ENCODE results near the gene GIT2. TPM values are rescaled to one million over a fixed set of nuclear protein-coding genes. Genes with fewer than 3 reads are reported as not detected.

GIT2 gene
- total and polyA plus RNA-seq, 10 of the 15 experiments (the other 5 are each of a cell fraction or from before 2014, with no cell fraction given), result 9.1 to 49.9 (median 43.9) TPM

GRCh38 chr12:110012137-110012536 lies 16.0 kb upstream of the GIT2 start:
- in situ Hi-C loops (cut with MboI) (no loop called here), intact Hi-C loops (cut with micrococcal nuclease; ENCODE audit: unreplicated experiment) (no loop called here)
- H3K4me2 ChIP-seq (ENCODE audit: control insufficient read depth, insufficient read depth), result peak overlapping the region; percentile 91
- ChIA-PET SMC1A (ENCODE audit: uncharacterized antibody, unreplicated experiment) (interaction anchor here (1.0 to 4.3 kb wide), 7 partner anchors 10 to 69 kb away, joined by 3 to 32 read pairs (median 7); partner anchors contain the start of genes ANKRD13A and GIT2), POLR2A (interaction anchor here (1.1 to 5.1 kb wide), 5 partner anchors 10 to 67 kb away, joined by 4 to 40 read pairs (median 10); partner anchors contain the start of genes ANKRD13A and GIT2), CTCF (interaction anchor here (0.9 to 3.0 kb wide), 5 partner anchors 9 to 232 kb away, joined by 3 to 14 read pairs (median 5); partner anchors contain the start of genes ANKRD13A and GIT2), RAD21 (ENCODE audit: unreplicated experiment) (interaction anchor here (1.2 to 3.2 kb wide), 5 partner anchors 8 to 17 kb away, joined by 3 to 31 read pairs (median 8); partner anchors contain the start of genes ANKRD13A and GIT2)
- 10% methylated on average over 6 of the region's 6 CpGs for WGBS (ENCODE audit: insufficient coverage, insufficient replicate concordance, low lambda C conversion rate, missing lambda C conversion rate)
- peaks cover 38% of the 10 kb centered on the region for H3K79me2 ChIP-seq (ENCODE audit: control insufficient read depth, insufficient read depth, low read length)
- no peaks in the 10 kb centered on the region for H3K27me3 ChIP-seq (replicated peaks in 1 of 2; ENCODE audit: control insufficient read depth in 2 of 2, insufficient read depth in 2 of 2, low read length in 1 of 2)
- no peaks in the 10 kb centered on the region for H3K9me3 ChIP-seq (replicated peaks; ENCODE audit: control insufficient read depth, insufficient read depth, low read length)
- DNase-seq (ENCODE audit: low read depth, low spot score), result no peak
- no peak for FAIRE-seq
- 0 out of 2 replicates have a peak overlapping the region, but pooled peaks have one; percentile 47 for H3K9ac ChIP-seq (ENCODE audit: control insufficient read depth, insufficient read depth, low read length)
- BruUV-seq (replicated peaks), result no TSS peak
- peak; percentile 89 for ATAC-seq
- H3K36me3 ChIP-seq (ENCODE audit: control insufficient read depth in 2 of 2, insufficient read depth in 2 of 2, low read length in 1 of 2), result peaks cover 1 to 26% of the 10 kb centered on the region in 2 experiments
- H3K27ac ChIP-seq (ENCODE audit: control insufficient read depth, insufficient read depth), result peak overlapping the region; percentile 83
- H3K4me1 ChIP-seq (ENCODE audit: control insufficient read depth, insufficient read depth, low read length), result peaks cover 40% of the 10 kb centered on the region
- peak overlapping the region; percentile 58 for H3K4me3 ChIP-seq
- no peaks in the 10 kb centered on the region for H4K20me1 ChIP-seq (ENCODE audit: control insufficient read depth, insufficient read depth)
- no peak overlapping the region; the same call in 1 of the 2 replicates for H2AFZ ChIP-seq (ENCODE audit: control insufficient read depth, low read depth, low read length)
- TF ChIP-seq MYB (IDR thresholded peaks at IDR 0.05; ENCODE audit: borderline replicate concordance, low read depth, low read length) (no peak), CEBPB (IDR thresholded peaks at IDR 0.05; ENCODE audit: borderline replicate concordance in 1 of 2, low read depth in 2 of 2, low read length in 2 of 2) (0 out of 4 replicates have a peak, but pooled peaks of 1 of the 2 experiments have one; percentile 67), RFX5 (IDR thresholded peaks at IDR 0.05; ENCODE audit: low read depth, low read length) (no peak), SMAD5 (IDR thresholded peaks at IDR 0.05; ENCODE audit: low read depth) (no peak), SREBF1 (IDR thresholded peaks at IDR 0.05; ENCODE audit: low read length) (no peak), ZZZ3 (IDR thresholded peaks at IDR 0.05; ENCODE audit: control insufficient read depth, insufficient read length, low read depth) (no peak), SREBF2 (IDR thresholded peaks at IDR 0.05; ENCODE audit: low read length) (no peak), MAX (IDR thresholded peaks at IDR 0.05; ENCODE audit: low read depth, low read length) (no peak), FOXM1 (IDR thresholded peaks at IDR 0.05; ENCODE audit: low read depth, low read length) (no peak), NFXL1 (IDR thresholded peaks at IDR 0.05; ENCODE audit: borderline replicate concordance) (no peak), BHLHE40 (IDR thresholded peaks at IDR 0.05; ENCODE audit: borderline replicate concordance in 1 of 2, low read depth in 2 of 2, low read length in 1 of 2) (peak; percentile 49 to 53; a peak in 2 of 4 replicates), NRF1 (conservative IDR thresholded peaks at IDR 0.05; ENCODE audit: low read depth, low read length) (no peak), ESRRA (IDR thresholded peaks at IDR 0.05; ENCODE audit: low read length) (no peak), POLR2AphosphoS2 (IDR thresholded peaks at IDR 0.05; ENCODE audit: low read depth, low read length) (no peak), STAT3 (IDR thresholded peaks at IDR 0.05; ENCODE audit: low read depth, low read length) (no peak)
- TF ChIP-seq, protein P1, sequence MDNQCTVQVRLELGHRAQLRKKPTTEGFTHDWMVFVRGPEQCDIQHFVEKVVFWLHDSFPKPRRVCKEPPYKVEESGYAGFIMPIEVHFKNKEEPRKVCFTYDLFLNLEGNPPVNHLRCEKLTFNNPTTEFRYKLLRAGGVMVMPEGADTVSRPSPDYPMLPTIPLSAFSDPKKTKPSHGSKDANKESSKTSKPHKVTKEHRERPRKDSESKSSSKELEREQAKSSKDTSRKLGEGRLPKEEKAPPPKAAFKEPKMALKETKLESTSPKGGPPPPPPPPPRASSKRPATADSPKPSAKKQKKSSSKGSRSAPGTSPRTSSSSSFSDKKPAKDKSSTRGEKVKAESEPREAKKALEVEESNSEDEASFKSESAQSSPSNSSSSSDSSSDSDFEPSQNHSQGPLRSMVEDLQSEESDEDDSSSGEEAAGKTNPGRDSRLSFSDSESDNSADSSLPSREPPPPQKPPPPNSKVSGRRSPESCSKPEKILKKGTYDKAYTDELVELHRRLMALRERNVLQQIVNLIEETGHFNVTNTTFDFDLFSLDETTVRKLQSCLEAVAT (IDR thresholded peaks at IDR 0.05), result no peak
- TF ChIP-seq, protein P2, sequence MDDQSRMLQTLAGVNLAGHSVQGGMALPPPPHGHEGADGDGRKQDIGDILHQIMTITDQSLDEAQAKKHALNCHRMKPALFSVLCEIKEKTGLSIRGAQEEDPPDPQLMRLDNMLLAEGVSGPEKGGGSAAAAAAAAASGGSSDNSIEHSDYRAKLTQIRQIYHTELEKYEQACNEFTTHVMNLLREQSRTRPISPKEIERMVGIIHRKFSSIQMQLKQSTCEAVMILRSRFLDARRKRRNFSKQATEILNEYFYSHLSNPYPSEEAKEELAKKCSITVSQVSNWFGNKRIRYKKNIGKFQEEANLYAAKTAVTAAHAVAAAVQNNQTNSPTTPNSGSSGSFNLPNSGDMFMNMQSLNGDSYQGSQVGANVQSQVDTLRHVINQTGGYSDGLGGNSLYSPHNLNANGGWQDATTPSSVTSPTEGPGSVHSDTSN (IDR thresholded peaks at IDR 0.05; ENCODE audit: insufficient replicate concordance, low read depth, low read length), result no peak
- TF ChIP-seq, protein P3, sequence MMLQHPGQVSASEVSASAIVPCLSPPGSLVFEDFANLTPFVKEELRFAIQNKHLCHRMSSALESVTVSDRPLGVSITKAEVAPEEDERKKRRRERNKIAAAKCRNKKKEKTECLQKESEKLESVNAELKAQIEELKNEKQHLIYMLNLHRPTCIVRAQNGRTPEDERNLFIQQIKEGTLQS (IDR thresholded peaks at IDR 0.05; ENCODE audit: borderline replicate concordance, extremely low read depth, low read depth, low read length), result no peak
- TF ChIP-seq, protein P4, sequence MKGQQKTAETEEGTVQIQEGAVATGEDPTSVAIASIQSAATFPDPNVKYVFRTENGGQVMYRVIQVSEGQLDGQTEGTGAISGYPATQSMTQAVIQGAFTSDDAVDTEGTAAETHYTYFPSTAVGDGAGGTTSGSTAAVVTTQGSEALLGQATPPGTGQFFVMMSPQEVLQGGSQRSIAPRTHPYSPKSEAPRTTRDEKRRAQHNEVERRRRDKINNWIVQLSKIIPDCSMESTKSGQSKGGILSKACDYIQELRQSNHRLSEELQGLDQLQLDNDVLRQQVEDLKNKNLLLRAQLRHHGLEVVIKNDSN (IDR thresholded peaks at IDR 0.05; ENCODE audit: borderline replicate concordance, extremely low read length, insufficient read depth, low read depth, low read length), result no peak
